ENCODE measurements around the gene IRF2BP1.

The IRF2BP1 gene

DNA sequence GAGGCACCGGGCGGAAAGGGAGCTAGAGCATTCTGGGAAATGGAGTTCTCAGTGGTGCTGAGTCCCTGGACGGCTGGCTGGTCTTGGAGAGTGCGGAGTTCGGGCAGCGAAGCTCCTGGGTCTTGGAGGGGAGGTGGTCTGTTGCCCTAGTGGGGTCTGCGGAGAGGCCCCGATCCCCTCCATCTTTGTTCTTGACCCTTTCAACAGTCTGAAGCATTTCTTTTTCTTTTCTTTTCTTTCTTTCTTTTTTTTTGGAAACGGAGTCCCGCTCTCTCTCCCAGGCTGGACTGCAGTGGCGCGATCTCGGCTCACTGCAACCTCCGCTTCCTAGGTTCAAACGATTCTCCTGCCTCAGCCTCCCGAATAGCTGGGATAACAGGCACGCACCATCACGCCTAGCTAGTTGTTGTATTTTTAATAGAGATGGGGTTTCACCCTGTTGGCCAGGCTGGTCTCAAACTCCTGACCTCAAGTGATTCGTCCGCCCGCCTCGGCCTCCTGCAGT, 22.6 kb downstream of the IRF2BP1 start:
- no peaks in the 10 kb centered on the region; the same call in 1 of the 2 replicates for H4K20me1 ChIP-seq
- peaks cover 41% of the 10 kb centered on the region for H3K27me3 ChIP-seq
- H3K9ac ChIP-seq, result peak overlapping the region; percentile 92; the same call in 1 of the 2 replicates
- peak overlapping the region; percentile 92 for H3K4me3 ChIP-seq
- TF ChIP-seq Cebpa-rat (IDR thresholded peaks at IDR 0.05), result no peak
- no peak overlapping the region for H3K27ac ChIP-seq
- H3K36me3 ChIP-seq, result peaks cover 26% of the 10 kb centered on the region
- no peaks in the 10 kb centered on the region for H3K9me3 ChIP-seq
- peaks cover 24% of the 10 kb centered on the region for H3K4me1 ChIP-seq
- peak overlapping the region; percentile 90 for H3K4me2 ChIP-seq

DNA sequence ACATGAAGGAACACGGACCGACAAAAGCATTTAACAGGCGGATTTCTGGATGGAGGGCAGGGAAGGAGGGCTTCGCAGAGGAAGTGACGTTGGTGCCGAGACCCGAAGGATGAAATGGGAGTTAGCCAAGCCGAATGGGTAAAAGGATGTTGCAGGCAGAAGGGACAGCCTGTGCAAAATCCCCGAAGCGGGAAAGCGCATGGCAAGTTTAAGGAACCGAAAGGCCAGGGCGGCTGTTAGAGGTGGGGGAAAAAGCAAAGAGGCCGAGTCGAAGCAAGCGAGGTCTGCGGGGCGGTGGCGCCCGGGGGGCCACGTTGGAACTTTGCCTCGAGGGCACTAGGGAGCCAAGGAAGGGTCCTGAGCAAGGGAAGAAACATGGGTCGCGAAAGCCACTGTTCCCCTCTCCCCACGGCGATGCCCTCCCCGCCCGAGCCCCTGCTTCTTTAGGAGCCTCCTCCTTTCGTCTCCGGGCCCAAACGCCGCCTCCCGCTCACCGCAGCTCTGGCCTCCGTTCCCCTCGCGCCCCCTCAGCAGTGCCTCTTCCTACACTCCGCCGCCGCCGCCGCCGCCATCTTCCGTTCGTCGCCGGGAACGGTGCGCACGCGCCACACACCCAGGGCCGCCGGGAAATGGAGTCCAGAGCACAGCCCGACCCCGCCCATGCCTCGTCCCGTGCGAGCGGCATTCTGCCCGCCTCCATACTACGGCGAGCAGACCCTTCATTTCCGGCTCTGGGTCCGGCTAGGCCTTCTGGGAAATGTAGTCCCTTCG, 23.2 kb downstream of the IRF2BP1 start, which contains the start of gene SYMPK:
Gene SYMPK, minus strand, starts transcription at position 584 of the 771 bp plus-strand sequence. CDS start 8,652 bp downstream, outside the sequence.
- Histone ChIP-seq H3K36me3 (peaks cover 33% of the 10 kb centered on the region), H3K4me1 (peaks cover 24% of the 10 kb centered on the region), H3K9ac (peak within 1 kb of the TSS; percentile 92), H3K9me3 (no peaks in the 10 kb centered on the region), H3K27ac (peak within 1 kb of the TSS; percentile 92), H3K27me3 (peaks cover 41% of the 10 kb centered on the region), H3K4me2 (peak within 1 kb of the TSS; percentile 90), H4K20me1 (peaks cover 6% of the 10 kb centered on the region), H3K4me3 (peak within 1 kb of the TSS; percentile 92)
- TF ChIP-seq Cebpa-rat (IDR thresholded peaks at IDR 0.05), result no peak

DNA sequence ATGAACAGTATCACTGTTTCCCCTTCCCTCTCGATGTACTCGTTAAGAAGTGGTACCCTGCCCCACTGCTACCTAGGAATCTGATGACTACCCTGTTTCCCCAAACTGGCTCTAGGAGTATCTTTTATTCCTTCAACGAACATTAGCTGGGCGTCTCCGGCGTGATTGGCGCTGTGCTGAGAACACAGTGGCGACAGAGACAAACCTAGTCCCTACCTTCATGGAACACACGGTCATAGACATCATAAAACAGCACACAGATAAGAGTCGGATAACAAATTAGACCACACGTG, 23.7 kb downstream of the IRF2BP1 start:
- Histone ChIP-seq H3K4me1 (peaks cover 24% of the 10 kb centered on the region), H3K9me3 (no peaks in the 10 kb centered on the region), H3K4me2 (peak overlapping the region; percentile 79), H3K36me3 (peaks cover 34% of the 10 kb centered on the region), H3K9ac (peak overlapping the region; percentile 92), H4K20me1 (peaks cover 7% of the 10 kb centered on the region), H3K4me3 (peak overlapping the region; percentile 92), H3K27ac (peak overlapping the region; percentile 92), H3K27me3 (peaks cover 41% of the 10 kb centered on the region)
- no peak for TF ChIP-seq Cebpa-rat (IDR thresholded peaks at IDR 0.05)

DNA sequence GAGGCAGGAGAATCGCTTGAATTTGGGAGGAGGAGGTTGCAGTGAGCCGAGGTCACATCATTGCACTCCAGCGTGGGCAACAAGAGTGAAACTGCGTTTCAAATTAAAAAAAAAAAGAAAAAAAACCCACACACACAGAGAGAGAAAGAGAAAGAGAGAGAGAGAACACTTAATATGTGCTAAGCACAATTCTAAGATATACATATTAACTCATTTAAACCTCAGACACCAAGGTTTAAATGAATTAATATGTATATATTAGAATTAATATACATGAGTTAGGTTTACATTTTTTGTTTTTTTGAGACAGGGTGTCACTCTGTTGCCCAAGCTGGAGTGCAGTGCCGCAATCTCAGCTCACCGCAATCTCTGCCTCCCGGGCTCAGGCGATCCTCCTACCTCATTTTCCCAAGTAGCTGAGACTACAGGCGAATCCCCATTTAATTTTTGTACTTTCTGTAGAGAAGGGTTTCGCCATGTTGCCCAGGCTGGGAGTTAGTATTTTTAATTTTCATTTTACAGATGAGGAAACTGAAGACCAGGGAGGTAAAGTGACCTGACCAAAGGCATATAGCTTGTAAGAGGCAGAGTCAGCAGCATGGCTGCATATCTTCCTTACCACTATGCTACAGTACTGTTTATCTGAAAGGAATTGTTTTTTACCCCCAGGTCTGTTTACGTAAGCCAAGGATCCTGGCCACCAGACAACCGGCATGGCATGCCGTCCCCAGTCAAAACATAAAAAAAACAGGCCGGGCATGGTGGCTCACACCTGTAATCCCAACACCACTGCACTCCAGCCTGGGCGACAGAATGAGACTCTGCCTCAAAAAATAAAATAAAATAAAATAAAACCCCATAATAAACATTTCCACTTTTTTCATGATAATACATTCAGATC, 25.3 kb downstream of the IRF2BP1 start:
- Histone ChIP-seq H3K9ac (no peak overlapping the region), H3K4me3 (no peak overlapping the region), H3K36me3 (peaks cover 50% of the 10 kb centered on the region), H3K27ac (no peak overlapping the region), H3K4me1 (peaks cover 24% of the 10 kb centered on the region), H3K27me3 (peaks cover 25% of the 10 kb centered on the region), H3K4me2 (peak overlapping the region; percentile 79), H4K20me1 (peaks cover 23% of the 10 kb centered on the region), H3K9me3 (no peaks in the 10 kb centered on the region)
- no peak for TF ChIP-seq Cebpa-rat (IDR thresholded peaks at IDR 0.05)

DNA sequence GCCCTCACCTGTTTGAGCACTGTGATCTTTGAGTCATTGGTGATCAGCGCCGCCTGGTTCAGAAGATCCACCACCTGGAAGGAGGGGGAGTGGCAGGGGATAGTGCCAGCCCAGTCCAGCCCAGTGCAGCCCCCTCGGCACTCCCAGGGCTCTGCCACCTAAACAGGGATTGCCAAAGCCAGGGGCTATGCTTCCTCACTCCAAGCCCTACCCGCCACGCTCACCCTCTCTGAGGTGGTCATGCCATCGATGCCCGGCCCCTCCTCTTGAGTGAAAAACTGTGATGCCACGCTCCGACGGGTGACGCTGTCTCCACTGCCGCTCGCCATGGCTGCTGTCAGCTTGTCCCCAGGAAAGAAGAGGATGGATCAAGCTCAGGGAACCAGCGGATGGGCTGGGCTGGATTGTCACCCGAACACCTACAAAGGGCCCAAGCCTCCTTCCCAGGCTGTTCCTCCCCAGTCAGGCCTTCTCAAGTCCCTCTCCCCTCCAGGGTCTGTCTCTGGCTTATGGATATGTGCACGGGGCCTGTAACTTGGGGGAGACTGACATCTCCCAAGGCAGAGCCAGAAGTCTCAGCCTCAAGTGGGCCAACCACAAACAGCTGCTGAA, 31.7 kb downstream of the IRF2BP1 start:
- H3K9me3 ChIP-seq, result no peaks in the 10 kb centered on the region
- H3K9ac ChIP-seq, result no peak overlapping the region
- H3K36me3 ChIP-seq, result peaks cover 96% of the 10 kb centered on the region

DNA sequence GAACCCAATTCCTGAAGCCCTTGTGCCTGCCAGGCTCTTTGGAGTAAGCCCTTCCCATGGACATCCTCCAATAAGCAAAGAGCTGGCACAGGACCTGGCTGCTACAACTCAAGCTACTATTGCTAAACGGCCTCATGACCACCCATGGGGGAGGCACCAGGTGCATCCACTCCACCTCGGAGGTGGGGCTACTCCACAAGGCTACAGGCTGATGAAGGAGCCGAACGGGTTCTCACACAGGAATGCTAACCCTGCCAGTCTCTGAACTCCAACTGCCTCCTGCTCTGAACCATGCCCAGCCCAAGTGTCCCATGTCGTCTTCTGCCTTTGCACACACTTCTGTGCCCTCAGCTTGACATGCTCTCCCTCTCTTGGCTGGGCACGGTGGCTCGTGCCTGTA, 33.0 kb downstream of the IRF2BP1 start:
- H3K36me3 ChIP-seq, result peaks cover 96% of the 10 kb centered on the region
- no peak overlapping the region for H3K27ac ChIP-seq
- TF ChIP-seq Cebpa-rat (IDR thresholded peaks at IDR 0.05), result no peak
- no peak overlapping the region for H3K9ac ChIP-seq
- no peaks in the 10 kb centered on the region for H3K9me3 ChIP-seq
- no peaks in the 10 kb centered on the region for H3K4me1 ChIP-seq
- no peak overlapping the region for H3K4me2 ChIP-seq
- no peaks in the 10 kb centered on the region for H3K27me3 ChIP-seq
- H4K20me1 ChIP-seq, result peaks cover 75% of the 10 kb centered on the region
- no peak overlapping the region for H3K4me3 ChIP-seq

More for the DNA sequence above, 31.7 kb downstream of the IRF2BP1 start:
- Histone ChIP-seq H3K27me3 (no peaks in the 10 kb centered on the region), H3K4me3 (no peak overlapping the region), H4K20me1 (peaks cover 68% of the 10 kb centered on the region), H3K4me2 (no peak overlapping the region), H3K27ac (no peak overlapping the region), H3K4me1 (no peaks in the 10 kb centered on the region)
- no peak for TF ChIP-seq Cebpa-rat (IDR thresholded peaks at IDR 0.05)

DNA sequence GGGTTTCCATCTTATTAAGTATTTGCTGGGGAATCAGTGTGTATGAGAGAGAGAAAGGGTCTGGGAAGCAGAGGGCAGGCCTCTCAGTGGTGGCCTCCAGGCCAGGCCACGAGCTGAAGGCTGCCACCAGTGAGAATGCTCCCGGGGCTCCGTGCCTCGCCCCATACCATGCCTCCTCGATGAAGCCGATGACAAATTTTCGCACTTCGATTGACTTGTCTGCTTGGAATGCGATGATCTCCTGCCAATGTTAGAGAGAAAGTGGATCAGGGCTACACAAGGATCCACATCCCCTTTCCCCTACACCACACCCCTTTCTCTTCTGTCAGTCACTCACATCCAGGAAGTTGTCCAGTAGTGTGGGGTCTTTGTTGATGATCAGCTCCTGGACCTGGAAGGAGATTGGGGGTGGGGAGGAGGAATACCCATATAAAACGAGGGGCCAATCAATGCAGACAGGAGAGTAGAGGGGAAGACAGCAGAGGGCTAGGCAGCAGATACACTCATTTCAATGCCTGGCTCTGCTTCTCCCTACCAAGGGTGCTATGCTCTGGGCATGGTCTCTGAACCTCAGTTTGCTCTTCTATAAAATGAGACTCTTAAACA, 33.7 kb downstream of the IRF2BP1 start:
- Histone ChIP-seq H3K27ac (no peak overlapping the region), H3K9ac (no peak overlapping the region), H3K27me3 (no peaks in the 10 kb centered on the region), H3K9me3 (no peaks in the 10 kb centered on the region), H3K36me3 (peaks cover 100% of the 10 kb centered on the region), H3K4me2 (no peak overlapping the region), H3K4me1 (no peaks in the 10 kb centered on the region), H4K20me1 (peaks cover 73% of the 10 kb centered on the region), H3K4me3 (no peak overlapping the region)
- no peak for TF ChIP-seq Cebpa-rat (IDR thresholded peaks at IDR 0.05)

DNA sequence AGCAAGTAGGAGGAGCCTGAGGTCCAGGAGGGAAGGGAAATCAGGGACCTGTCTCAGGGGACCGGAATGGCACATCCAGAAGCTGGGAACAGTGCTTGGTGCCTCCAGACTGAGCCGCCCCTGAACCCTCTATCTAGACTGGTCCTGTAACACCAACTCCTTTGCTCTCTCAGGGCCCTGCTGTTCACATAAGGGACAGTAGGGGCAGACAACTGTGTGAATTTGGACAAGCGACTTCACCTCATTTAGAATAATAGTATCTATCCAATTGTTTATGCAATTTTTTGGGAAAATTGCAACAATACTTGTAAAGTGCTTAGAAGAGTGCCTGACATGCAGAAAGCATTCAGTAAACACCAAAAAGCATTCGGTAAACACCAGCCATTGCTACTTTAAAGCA, 37.0 kb downstream of the IRF2BP1 start:
- TF ChIP-seq Cebpa-rat (IDR thresholded peaks at IDR 0.05), result no peak
- no peak overlapping the region for H3K4me3 ChIP-seq
- no peaks in the 10 kb centered on the region for H3K9me3 ChIP-seq
- H3K27ac ChIP-seq, result no peak overlapping the region
- no peak overlapping the region for H3K9ac ChIP-seq
- no peaks in the 10 kb centered on the region for H3K27me3 ChIP-seq
- peaks cover 100% of the 10 kb centered on the region for H3K36me3 ChIP-seq
- peaks cover 52% of the 10 kb centered on the region for H4K20me1 ChIP-seq
- no peak overlapping the region for H3K4me2 ChIP-seq
- no peaks in the 10 kb centered on the region for H3K4me1 ChIP-seq

DNA sequence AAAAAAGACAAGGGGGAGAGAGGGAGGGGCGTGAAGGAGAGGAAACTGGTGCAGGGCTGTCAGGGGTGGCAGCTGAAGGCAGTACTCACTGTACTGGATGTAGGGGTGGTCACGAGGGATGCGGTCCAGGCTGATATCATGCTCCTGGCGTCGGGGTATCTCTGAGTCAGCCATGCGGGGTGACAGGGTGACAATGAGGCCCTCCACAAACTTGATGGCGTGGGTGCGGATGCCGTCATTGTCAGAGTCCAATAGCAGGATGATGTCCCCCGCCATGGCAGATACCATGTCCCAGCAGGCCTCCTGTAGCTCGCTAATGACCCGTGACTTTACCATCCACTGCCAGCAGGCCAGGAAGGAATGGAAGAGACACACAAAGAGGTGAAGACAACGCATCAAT, 38.3 kb downstream of the IRF2BP1 start:
- Histone ChIP-seq H3K4me2 (no peak overlapping the region), H3K36me3 (peaks cover 100% of the 10 kb centered on the region), H3K27me3 (no peaks in the 10 kb centered on the region), H3K4me1 (no peaks in the 10 kb centered on the region), H4K20me1 (peaks cover 44% of the 10 kb centered on the region), H3K9ac (no peak overlapping the region), H3K27ac (no peak overlapping the region), H3K9me3 (no peaks in the 10 kb centered on the region), H3K4me3 (no peak overlapping the region)
- TF ChIP-seq Cebpa-rat (IDR thresholded peaks at IDR 0.05), result no peak

Data from BLaER1 (cell line).